Mesenchymal stem cell (in vitro differentiated cells and primary cell): ENCODE measurements around the gene BRD7.
A peak's percentile ranks its signal among the peaks of the same experiment; 100 is the strongest.

Experiments
- DNase-seq: peaks from one replicate; pipeline ENCODE4 v3.0.0-alpha.2; 2013
- H2AFZ ChIP-seq: one replicate; pipeline ENCODE4 v1.6.1; 2013; ENCODE audit warnings: low read depth, mild to moderate bottlenecking, control low read depth, inconsistent platforms, low read length, moderate library complexity
- H2AK5ac ChIP-seq: 2 replicates; pipeline ENCODE4 v1.6.1; 2013; ENCODE audit warnings: low read length, moderate library complexity, mild to moderate bottlenecking, inconsistent platforms; ENCODE audit not compliant: severe bottlenecking
- H2BK120ac ChIP-seq: one replicate; pipeline ENCODE4 v1.6.1; 2013; ENCODE audit warnings: low read depth, mild to moderate bottlenecking, inconsistent platforms, low read length, moderate library complexity
- H2BK12ac ChIP-seq, 2 experiments: one replicate each; pipeline ENCODE4 v1.6.1; 2013; ENCODE audit warnings: inconsistent platforms in 2 of 2, low read length in 2 of 2, mild to moderate bottlenecking in 2 of 2, moderate library complexity in 2 of 2, control low read depth in 1 of 2
- H2BK15ac ChIP-seq: one replicate; pipeline ENCODE4 v1.6.1; 2013; ENCODE audit warnings: mild to moderate bottlenecking, low read depth, inconsistent platforms; ENCODE audit not compliant: poor library complexity, severe bottlenecking
- H2BK5ac ChIP-seq: 2 replicates; pipeline ENCODE4 v1.6.1; 2013; ENCODE audit warnings: low read depth, mild to moderate bottlenecking, low read length, control low read depth, inconsistent platforms; ENCODE audit not compliant: poor library complexity, severe bottlenecking
- H3K14ac ChIP-seq, 2 experiments: one replicate each; pipeline ENCODE4 v1.6.1; 2013; ENCODE audit warnings: inconsistent platforms in 2 of 2, low read length in 2 of 2, control low read depth in 1 of 2, mild to moderate bottlenecking in 1 of 2, moderate library complexity in 1 of 2
- H3K18ac ChIP-seq, 2 experiments: one replicate each; pipeline ENCODE4 v1.6.1; 2013; ENCODE audit warnings: inconsistent platforms in 2 of 2, low read length in 2 of 2, control low read depth in 1 of 2, low read depth in 1 of 2, mild to moderate bottlenecking in 1 of 2
- H3K23ac ChIP-seq, 2 experiments: one replicate each; pipeline ENCODE4 v1.6.1; 2013; ENCODE audit warnings: inconsistent platforms in 2 of 2, low read length in 2 of 2, mild to moderate bottlenecking in 2 of 2, moderate library complexity in 2 of 2, control low read depth in 1 of 2
- H3K27ac ChIP-seq: 2 replicates; pipeline ENCODE4 v1.5.1; 2013; ENCODE audit warnings: mild to moderate bottlenecking, moderate library complexity, low read length, control low read depth, inconsistent platforms; ENCODE audit not compliant: poor library complexity, severe bottlenecking
- H3K27me3 ChIP-seq, 2 experiments: 2 replicates each; pipeline versions ENCODE4 v1.6.1 to v1.7.0; 2013; ENCODE audit warnings: low read length in 2 of 2, mild to moderate bottlenecking in 2 of 2, moderate library complexity in 2 of 2, control low read depth in 1 of 2, inconsistent platforms in 1 of 2; ENCODE audit not compliant: control insufficient read depth in 1 of 2, insufficient read depth in 1 of 2
- H3K36me3 ChIP-seq, 2 experiments: 2 replicates each; pipeline versions ENCODE4 v1.6.1 to v1.7.0; 2013; ENCODE audit warnings: low read length in 2 of 2, control low read depth in 1 of 2, inconsistent platforms in 1 of 2, low read depth in 1 of 2, mild to moderate bottlenecking in 1 of 2; ENCODE audit not compliant: insufficient read depth in 2 of 2, control insufficient read depth in 1 of 2
- H3K4ac ChIP-seq, 2 experiments: one replicate each; pipeline ENCODE4 v1.6.1; 2013; ENCODE audit warnings: inconsistent platforms in 2 of 2, low read length in 2 of 2, mild to moderate bottlenecking in 2 of 2, moderate library complexity in 2 of 2, control low read depth in 1 of 2, low read depth in 1 of 2
- H3K4me1 ChIP-seq: 2 replicates; pipeline ENCODE4 v1.6.1; 2013; ENCODE audit warnings: low read depth, low read length, control low read depth; ENCODE audit not compliant: control insufficient read depth, insufficient read depth
- H3K4me2 ChIP-seq: 2 replicates; pipeline ENCODE4 v1.6.1; 2013; ENCODE audit warnings: low read length, mild to moderate bottlenecking, inconsistent platforms; ENCODE audit not compliant: poor library complexity, severe bottlenecking
- H3K4me3 ChIP-seq, 2 experiments: 2 replicates each; pipeline versions ENCODE4 v1.5.1 to v1.7.0; 2013; ENCODE audit warnings: low read length in 2 of 2, mild to moderate bottlenecking in 2 of 2, control low read depth in 1 of 2, low read depth in 1 of 2; ENCODE audit not compliant: insufficient read depth in 1 of 2
- H3K79me1 ChIP-seq: replicated peaks from 2 replicates; pipeline ENCODE4 v1.6.1; 2013; ENCODE audit warnings: mild to moderate bottlenecking, control low read depth, low read length, inconsistent platforms; ENCODE audit not compliant: poor library complexity, severe bottlenecking
- H3K9ac ChIP-seq: 2 replicates; pipeline ENCODE4 v1.7.0; 2013; ENCODE audit warnings: mild to moderate bottlenecking, low read length, moderate library complexity
- H3K9me3 ChIP-seq: 2 replicates; pipeline ENCODE4 v1.7.0; 2013; ENCODE audit warnings: mild to moderate bottlenecking, low read length; ENCODE audit not compliant: control insufficient read depth
- H4K8ac ChIP-seq: one replicate; pipeline ENCODE4 v1.6.1; 2013; ENCODE audit warnings: inconsistent platforms, mild to moderate bottlenecking, low read length, moderate library complexity
- H4K91ac ChIP-seq: one replicate; pipeline ENCODE4 v1.6.1; 2013; ENCODE audit warnings: mild to moderate bottlenecking, low read length, inconsistent platforms
- WGBS: methylation state at CpG from one replicate; pipeline ENCODE4 v1.1.7; 2013; ENCODE audit warnings: mixed read lengths; 5-methylcytosine and 5-hydroxymethylcytosine counted together

The BRD7 gene

GRCh38 chr16:50334106-50334975 lies 34.4 kb downstream of the BRD7 start:
- no peak overlapping the region for H2AK5ac ChIP-seq
- no peak overlapping the region for H2BK12ac ChIP-seq
- no peak for DNase-seq
- H3K4ac ChIP-seq, result no peak overlapping the region
- no peak overlapping the region for H3K4me2 ChIP-seq
- peaks cover 5% of the 10 kb centered on the region for H3K4me1 ChIP-seq
- H4K8ac ChIP-seq, result peak overlapping the region; percentile 45
- H3K36me3 ChIP-seq, result peaks cover 6 to 63% of the 10 kb centered on the region in 2 experiments
- peaks cover 6% of the 10 kb centered on the region for H3K79me1 ChIP-seq
- no peak overlapping the region for H2AFZ ChIP-seq
- no peak overlapping the region for H3K14ac ChIP-seq
- H3K27ac ChIP-seq, result no peak overlapping the region
- H3K23ac ChIP-seq, result no peak overlapping the region
- H2BK120ac ChIP-seq, result no peak overlapping the region
- H2BK5ac ChIP-seq, result no peak overlapping the region
- peak overlapping the region; percentile 5 to 52 for H3K18ac ChIP-seq
- no peaks in the 10 kb centered on the region for H3K9me3 ChIP-seq
- H2BK15ac ChIP-seq, result no peak overlapping the region
- no peak overlapping the region for H3K9ac ChIP-seq
- no peak overlapping the region for H3K4me3 ChIP-seq
- H3K27me3 ChIP-seq, result no peaks in the 10 kb centered on the region
- 96% methylated on average over 11 of the region's 14 CpGs for WGBS
- H4K91ac ChIP-seq, result peak overlapping the region; percentile 82

GRCh38 chr16:50332599-50332998 lies 36.2 kb downstream of the BRD7 start:
- Histone ChIP-seq H3K27ac (no peak overlapping the region), H4K91ac (no peak overlapping the region), H2AK5ac (no peak overlapping the region), H3K18ac (no peak overlapping the region), H3K9ac (no peak overlapping the region), H4K8ac (no peak overlapping the region), H2BK120ac (no peak overlapping the region), H3K4ac (no peak overlapping the region), H3K79me1 (peaks cover 6% of the 10 kb centered on the region), H3K4me2 (no peak overlapping the region), H3K4me1 (peaks cover 8% of the 10 kb centered on the region), H3K9me3 (no peaks in the 10 kb centered on the region), H3K27me3 (no peaks in the 10 kb centered on the region), H3K4me3 (no peak overlapping the region), H2AFZ (no peak overlapping the region), H3K23ac (no peak overlapping the region), H2BK15ac (no peak overlapping the region), H2BK5ac (no peak overlapping the region), H2BK12ac (no peak overlapping the region), H3K36me3 (peaks cover 6 to 62% of the 10 kb centered on the region in 2 experiments), H3K14ac (no peak overlapping the region)
- no peak for DNase-seq
- WGBS, result 93% methylated on average over 3 of the region's 3 CpGs

GRCh38 chr16:50331570-50331969 lies 37.2 kb downstream of the BRD7 start:
- no peak for DNase-seq
- peaks cover 9% of the 10 kb centered on the region for H3K79me1 ChIP-seq

GRCh38 chr16:50329446-50330189 lies 39.2 kb downstream of the BRD7 start:
- Histone ChIP-seq H3K18ac (no peak overlapping the region), H3K36me3 (peaks cover 10 to 78% of the 10 kb centered on the region in 2 experiments), H3K4me1 (peaks cover 8% of the 10 kb centered on the region), H2BK12ac (no peak overlapping the region), H3K27me3 (no peaks in the 10 kb centered on the region), H2BK15ac (no peak overlapping the region), H3K4ac (no peak overlapping the region), H3K79me1 (peaks cover 9% of the 10 kb centered on the region), H3K9me3 (no peaks in the 10 kb centered on the region), H4K91ac (no peak overlapping the region), H2BK5ac (no peak overlapping the region), H2AFZ (no peak overlapping the region), H4K8ac (no peak overlapping the region), H3K9ac (no peak overlapping the region), H3K27ac (no peak overlapping the region), H2BK120ac (no peak overlapping the region), H3K14ac (no peak overlapping the region), H2AK5ac (no peak overlapping the region), H3K23ac (no peak overlapping the region), H3K4me3 (no peak overlapping the region), H3K4me2 (no peak overlapping the region)
- DNase-seq, result no peak
- 69% methylated on average over 11 of the region's 11 CpGs for WGBS

More at GRCh38 chr16:50331570-50331969, 37.2 kb downstream of the BRD7 start:
- no peak overlapping the region for H3K23ac ChIP-seq
- H3K4me1 ChIP-seq, result peaks cover 8% of the 10 kb centered on the region
- peaks cover 9 to 72% of the 10 kb centered on the region in 2 experiments for H3K36me3 ChIP-seq
- 79% methylated on average over 5 of the region's 5 CpGs for WGBS
- no peak overlapping the region for H2BK12ac ChIP-seq
- no peak overlapping the region for H3K4me3 ChIP-seq
- H2BK5ac ChIP-seq, result no peak overlapping the region
- no peak overlapping the region for H2BK15ac ChIP-seq
- no peak overlapping the region for H3K4me2 ChIP-seq
- no peaks in the 10 kb centered on the region for H3K9me3 ChIP-seq
- no peak overlapping the region for H3K18ac ChIP-seq
- no peak overlapping the region for H3K14ac ChIP-seq
- H2AFZ ChIP-seq, result no peak overlapping the region
- H3K27ac ChIP-seq, result no peak overlapping the region
- H2BK120ac ChIP-seq, result no peak overlapping the region
- no peak overlapping the region for H4K91ac ChIP-seq
- H4K8ac ChIP-seq, result no peak overlapping the region
- H2AK5ac ChIP-seq, result no peak overlapping the region
- no peak overlapping the region for H3K9ac ChIP-seq
- H3K4ac ChIP-seq, result no peak overlapping the region
- no peaks in the 10 kb centered on the region for H3K27me3 ChIP-seq
